SK-N-SH (cell line): Measurements from ENCODE around the gene ARL11. TPM values are rescaled to one million over a fixed set of nuclear protein-coding genes. Genes with fewer than 3 reads are reported as not detected.

Experiments
- CTCF ChIA-PET: fragments of 300-600, 350-600 bp; formaldehyde crosslinking; extraction: SDS; loops from one replicate; lab custom pipeline; 2021; lab: Yijun Ruan, JAX
- POLR2A ChIA-PET: fragments of 350-600 bp; sonication (Branson Sonifier 250); formaldehyde crosslinking; extraction: SDS; loops from one replicate; lab custom pipeline; 2020; ENCODE audit warnings: antibody characterized with exemption, inconsistent platforms; lab: Yijun Ruan, JAX
- DNase-seq: peaks from one replicate; pipeline ENCODE4 v3.0.0; 2012
- H2AFZ ChIP-seq: fragments of 200-600 bp; sonication (generic); 2 replicates; pipeline ENCODE4 v1.8.1; 2016; ENCODE audit warnings: antibody characterized with exemption, mild to moderate bottlenecking, low read depth
- H3F3A ChIP-seq: fragments of 200-600 bp; sonication (generic); replicated peaks from 2 replicates; pipeline ENCODE3; 2016; ENCODE audit warnings: antibody characterized with exemption, mild to moderate bottlenecking; ENCODE audit not compliant: insufficient read depth
- H3K27ac ChIP-seq, 2 experiments: fragments of 200-500 bp in 1 of 2; fragments of 200-600 bp in 1 of 2; sonication (Bioruptor generic) in 1 of 2; sonication (generic), shearing (Covaris generic) in 1 of 2; 2 replicates each; pipeline versions ENCODE4 v1.5.1 to v1.6.1; 2014 to 2016; ENCODE audit warnings: low read depth in 2 of 2, inconsistent platforms in 1 of 2, low read length in 1 of 2, mild to moderate bottlenecking in 1 of 2, mixed read lengths in 1 of 2
- H3K27me3 ChIP-seq: fragments of 200-600 bp; sonication (generic), shearing (Covaris generic); 2 replicates; pipeline ENCODE4 v1.6.1; 2016; ENCODE audit warnings: mixed run types; ENCODE audit not compliant: insufficient read depth
- H3K36me3 ChIP-seq, 2 experiments: fragments of 200-500 bp in 1 of 2; fragments of 200-600 bp in 1 of 2; sonication (Bioruptor generic) in 1 of 2; sonication (generic) in 1 of 2; replicated peaks in 1 of 2; 2 replicates each; pipeline versions ENCODE3 to v1.5.1; 2014 to 2016; ENCODE audit warnings: low read length in 1 of 2, mild to moderate bottlenecking in 1 of 2; ENCODE audit not compliant: insufficient read depth in 2 of 2, control insufficient read depth in 1 of 2
- H3K4me1 ChIP-seq, 2 experiments: fragments of 200-500 bp in 1 of 2; fragments of 200-600 bp in 1 of 2; sonication (Bioruptor generic) in 1 of 2; sonication (generic), shearing (Covaris generic) in 1 of 2; 2 replicates each; pipeline versions ENCODE4 v1.5.1 to v1.6.1; 2014 to 2016; ENCODE audit warnings: low read depth in 1 of 2, low read length in 1 of 2, mixed run types in 1 of 2; ENCODE audit not compliant: insufficient read depth in 2 of 2, control insufficient read depth in 1 of 2
- H3K4me2 ChIP-seq: fragments of 200-600 bp; sonication (generic), shearing (Covaris generic); 2 replicates; pipeline ENCODE4 v1.6.1; 2017; ENCODE audit warnings: mixed run types
- H3K4me3 ChIP-seq, 2 experiments: fragments of 200-500 bp in 1 of 2; fragments of 200-600 bp in 1 of 2; sonication (Bioruptor generic) in 1 of 2; sonication (generic), shearing (Covaris generic) in 1 of 2; 2 replicates each; pipeline versions ENCODE4 v1.5.1 to v1.8.1; 2014 to 2016; ENCODE audit warnings: low read depth in 2 of 2, inconsistent platforms in 1 of 2, low read length in 1 of 2, mild to moderate bottlenecking in 1 of 2, mixed read lengths in 1 of 2, moderate library complexity in 1 of 2
- H3K79me2 ChIP-seq: fragments of 200-600 bp; sonication (generic); 2 replicates; pipeline ENCODE4 v1.8.1; 2017; ENCODE audit warnings: mild to moderate bottlenecking; ENCODE audit not compliant: insufficient read depth
- H3K9ac ChIP-seq: fragments of 200-600 bp; sonication (generic); 2 replicates; pipeline ENCODE4 v1.6.1; 2017; ENCODE audit warnings: mixed run types
- H3K9me2 ChIP-seq: fragments of 200-600 bp; sonication (generic); 2 replicates; pipeline ENCODE4 v1.6.1; 2017; ENCODE audit warnings: mixed run types
- H3K9me3 ChIP-seq: fragments of 200-600 bp; sonication (generic); 2 replicates; pipeline ENCODE4 v1.6.1; 2017; ENCODE audit warnings: mixed run types, mild to moderate bottlenecking, moderate library complexity
- H4K20me1 ChIP-seq: fragments of 200-600 bp; sonication (generic); 2 replicates; pipeline ENCODE4 v1.6.1; 2017; ENCODE audit warnings: mild to moderate bottlenecking, mixed run types; ENCODE audit not compliant: insufficient read depth
- ELF1 ChIP-seq: IDR thresholded peaks from 2 replicates; pipeline ENCODE4 v1.4.0; 2012
- MAX ChIP-seq: IDR thresholded peaks from 2 replicates; pipeline ENCODE4 v1.4.0; 2012; ENCODE audit warnings: low read depth
- MXI1 ChIP-seq: IDR thresholded peaks from 2 replicates; pipeline ENCODE4 v1.6.1; 2012; ENCODE audit warnings: mild to moderate bottlenecking, low read depth, low read length, improper control_type of control experiment
- PBX3 ChIP-seq: IDR thresholded peaks from 2 replicates; pipeline ENCODE4; 2012
- RAD21 ChIP-seq: IDR thresholded peaks from 2 replicates; pipeline ENCODE4 v1.6.1; 2012; ENCODE audit warnings: mild to moderate bottlenecking, low read length
- RCOR1 ChIP-seq: fragments of 150-350 bp; IDR thresholded peaks from 2 replicates; pipeline ENCODE4 v1.6.1; 2017; ENCODE audit warnings: antibody characterized with exemption, low read length
- REST ChIP-seq: IDR thresholded peaks from 2 replicates; pipeline ENCODE4 v1.6.1; 2012; ENCODE audit warnings: mild to moderate bottlenecking, low read depth, low read length, moderate library complexity
- TAF1 ChIP-seq: IDR thresholded peaks from 2 replicates; pipeline ENCODE4 v1.6.1; 2012; ENCODE audit warnings: low read depth, mild to moderate bottlenecking, low read length, moderate library complexity, borderline replicate concordance
- TEAD4 ChIP-seq: IDR thresholded peaks from 2 replicates; pipeline ENCODE4 v1.4.0; 2012; ENCODE audit warnings: mild to moderate bottlenecking, borderline replicate concordance; ENCODE audit not compliant: insufficient read depth
- USF1 ChIP-seq: IDR thresholded peaks from 2 replicates; pipeline ENCODE4 v1.4.0; 2012; ENCODE audit warnings: low read depth, borderline replicate concordance
- ZBTB33 ChIP-seq: IDR thresholded peaks from 2 replicates; pipeline ENCODE4 v1.4.0; 2012; ENCODE audit warnings: low read depth, borderline replicate concordance
- whole genome bisulfite sequencing: methylation state at CpG from one replicate; pipeline ENCODE4 v1.1.6; 2017; ENCODE audit warnings: low lambda C conversion rate; 5-methylcytosine and 5-hydroxymethylcytosine counted together
- polyA plus RNA-seq, 3 experiments: library from polyadenylated mRNA; depleted of rRNA; stranded (reverse); fragments of >200 nt; gene quantifications; 2 replicates each; pipeline ENCODE4 v1.2.3, GENCODE V29; 2012

The ARL11 gene
- polyA plus RNA-seq, 1 of the 3 experiments (the other 2 are of a cell fraction), result not detected

GRCh38 chr13:49625392-49626079 is 2.8 kb upstream of the ARL11 start:
- Histone ChIP-seq H3K4me2 (no peak overlapping the region), H3K4me3 (no peak overlapping the region), H3K27me3 (no peaks in the 10 kb centered on the region), H3K79me2 (no peaks in the 10 kb centered on the region), H4K20me1 (no peaks in the 10 kb centered on the region), H3K9me2 (no peaks in the 10 kb centered on the region), H3K36me3 (no peaks in the 10 kb centered on the region), H3K9me3 (no peaks in the 10 kb centered on the region), H3K4me1 (no peaks in the 10 kb centered on the region), H3F3A (no peaks in the 10 kb centered on the region), H2AFZ (no peak overlapping the region), H3K9ac (no peak overlapping the region), H3K27ac (no peak overlapping the region)
- 79% methylated on average over 8 of the region's 12 CpGs for WGBS
- CTCF ChIA-PET, result interaction anchor here (2.3 kb wide), 1 partner anchor 19 kb away, joined by 8 read pairs; no protein-coding TSS in a partner anchor
- no peak for DNase-seq
- TF ChIP-seq ELF1 (no peak), REST (no peak), MXI1 (no peak), TEAD4 (no peak), TAF1 (no peak), RAD21 (no peak)
- POLR2A ChIA-PET, result no interaction called here

- Histone ChIP-seq H3K79me2 (no peaks in the 10 kb centered on the region), H3K9ac (no peak overlapping the region), H3K27ac (no peak overlapping the region), H3K9me2 (no peaks in the 10 kb centered on the region), H2AFZ (no peak overlapping the region), H3K4me3 (no peak overlapping the region), H3K4me1 (no peaks in the 10 kb centered on the region), H3K36me3 (no peaks in the 10 kb centered on the region), H3K4me2 (no peak overlapping the region), H3K9me3 (no peaks in the 10 kb centered on the region), H3K27me3 (no peaks in the 10 kb centered on the region), H3F3A (no peaks in the 10 kb centered on the region), H4K20me1 (no peaks in the 10 kb centered on the region)
- CTCF ChIA-PET, result interaction anchor here (0.7 to 1.6 kb wide), 5 partner anchors 11 to 323 kb away, joined by 3 to 4 read pairs (median 3); no protein-coding TSS in a partner anchor
- no peak for DNase-seq
- 86% methylated on average over 8 of the region's 8 CpGs for WGBS
- POLR2A ChIA-PET, result interaction anchor here (0.7 to 1.2 kb wide), 2 partner anchors 44 to 715 kb away, joined by 3 read pairs; partner anchors contain the start of gene RCBTB1
- TF ChIP-seq MAX (no peak), ZBTB33 (no peak), REST (no peak), RCOR1 (no peak), USF1 (no peak), RAD21 (no peak), PBX3 (no peak)
Measured at GRCh38 chr13:49629196-49629938, 1.1 kb downstream of the ARL11 start.
